Measurements from ENCODE around the gene PROSER2.

PROSER2 gene

GRCh38 chr10:11805792-11806191 lies 17.4 kb upstream of the PROSER2 start:
- no peak for DNase-seq

DNA sequence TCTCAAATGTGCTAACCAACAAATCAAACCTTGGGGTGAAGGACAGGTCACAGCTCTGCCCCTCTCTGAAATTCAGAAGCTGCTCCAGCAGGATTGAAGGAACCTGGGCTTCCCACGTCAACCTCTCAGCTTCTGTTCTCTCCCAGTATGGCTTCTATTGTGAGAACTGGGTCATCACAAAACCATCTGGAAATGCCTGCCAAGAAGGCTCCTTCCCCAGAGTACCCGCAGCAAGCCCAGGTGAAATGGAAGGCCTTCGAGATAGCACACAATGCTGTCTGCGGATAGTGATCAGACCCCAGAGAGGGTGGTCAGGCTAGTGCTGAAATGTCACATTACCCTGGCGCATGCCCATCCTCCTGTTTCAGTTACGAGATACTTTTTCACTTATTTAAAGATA lies 16.4 kb upstream of the PROSER2 start:
- DNase-seq: no peak

DNA sequence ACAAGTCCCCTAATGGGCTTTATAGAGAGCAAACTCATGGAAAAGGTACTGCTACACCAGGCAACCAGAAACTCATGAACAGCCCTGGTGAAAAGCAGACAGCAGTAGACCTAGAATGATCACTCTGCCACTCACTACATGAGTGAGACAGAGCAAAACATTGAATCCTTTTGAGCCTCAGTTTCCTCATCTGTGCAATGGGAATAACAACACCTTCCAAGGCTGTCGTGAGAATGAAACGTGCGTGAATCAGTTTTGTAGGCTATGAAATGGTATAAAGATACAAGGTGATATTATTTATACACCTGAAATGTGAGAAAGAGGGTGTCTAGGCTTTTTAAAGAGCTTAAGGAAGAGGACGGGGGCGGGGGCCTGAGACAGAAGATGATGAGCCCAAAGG lies 14.3 kb upstream of the PROSER2 start:
- no peak for DNase-seq

GRCh38 chr10:11810313-11810766 lies 12.8 kb upstream of the PROSER2 start:
- peak; percentile 2 for DNase-seq

GRCh38 chr10:11810973-11811372 lies 12.2 kb upstream of the PROSER2 start:
- DNase-seq: no peak

- no peak for DNase-seq
These were observed 10.0 kb upstream of the PROSER2 start for GRCh38 chr10:11813177-11813576.

- DNase-seq: peak; percentile 45
These were observed 9.1 kb upstream of the PROSER2 start for GRCh38 chr10:11813855-11814567.

DNA sequence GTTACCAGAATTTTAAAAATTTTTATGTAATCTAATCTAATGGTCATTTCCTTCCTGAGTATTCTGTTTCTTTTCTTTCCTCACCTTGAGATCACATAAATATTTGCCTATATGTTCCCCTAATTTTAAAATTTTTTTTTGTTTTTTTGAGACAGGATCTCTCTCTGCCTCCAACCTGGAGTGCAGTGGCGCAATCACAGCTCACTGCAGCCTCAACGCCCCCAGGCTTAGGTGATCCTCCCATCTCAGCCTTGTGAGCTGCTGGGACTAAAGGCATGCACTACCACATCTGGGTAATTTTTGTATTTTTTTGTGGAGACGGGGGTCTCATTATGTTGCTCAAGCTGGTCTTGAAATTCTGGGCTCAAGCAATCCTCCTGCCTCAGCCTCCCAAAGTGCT lies 4.1 kb upstream of the PROSER2 start:
- DNase-seq: no peak

DNA sequence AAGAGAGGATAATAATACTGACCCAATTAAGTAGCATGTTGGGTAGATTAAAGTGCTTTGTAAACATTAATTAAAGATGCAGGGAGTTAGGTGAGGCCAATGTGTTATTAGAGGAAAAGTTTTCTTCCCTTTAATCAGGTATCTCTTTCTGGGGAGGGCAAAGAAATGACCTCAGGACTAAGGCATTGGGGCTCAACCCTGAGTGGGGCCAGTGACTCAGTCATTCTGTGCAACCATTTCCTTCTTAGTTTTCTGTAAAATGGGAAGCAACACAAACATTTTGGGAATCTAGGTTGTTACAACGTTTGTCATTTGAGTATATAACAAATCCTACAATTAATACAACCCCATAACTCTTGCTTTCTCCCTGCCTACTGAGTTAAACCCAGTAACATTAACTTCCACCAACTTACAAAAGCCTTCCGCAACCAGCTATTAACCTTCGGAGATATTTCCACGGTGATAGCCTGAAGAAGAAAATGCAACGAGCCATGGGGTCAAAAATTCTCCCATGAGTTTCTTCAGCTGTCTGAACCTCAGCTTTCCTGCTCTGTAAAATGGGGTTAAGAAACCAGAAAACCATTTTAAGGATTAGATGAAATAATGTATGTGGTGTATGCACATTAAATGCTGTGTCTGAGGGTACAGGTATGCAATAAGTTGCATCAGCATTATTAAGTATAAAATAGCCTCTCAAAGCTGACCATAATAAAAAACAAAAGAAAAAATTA lies 965 bp upstream of the PROSER2 start:
- no peak for DNase-seq

DNA sequence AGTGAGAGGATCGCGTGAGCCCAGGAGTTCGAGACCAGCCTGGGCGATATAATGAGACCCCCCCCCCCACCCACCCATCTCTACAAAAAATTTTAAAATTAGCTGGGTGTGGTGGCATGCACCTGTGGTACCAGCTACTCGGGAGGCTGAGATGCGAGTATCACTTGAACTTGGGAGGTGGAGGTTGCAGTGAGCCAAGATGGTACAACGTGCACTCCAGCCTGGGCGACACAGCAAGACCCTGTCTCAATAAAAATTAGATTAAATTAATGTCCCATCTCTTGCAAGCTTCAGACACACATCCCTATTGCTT lies 391 bp upstream of the PROSER2 start:
- no peak for DNase-seq

DNA sequence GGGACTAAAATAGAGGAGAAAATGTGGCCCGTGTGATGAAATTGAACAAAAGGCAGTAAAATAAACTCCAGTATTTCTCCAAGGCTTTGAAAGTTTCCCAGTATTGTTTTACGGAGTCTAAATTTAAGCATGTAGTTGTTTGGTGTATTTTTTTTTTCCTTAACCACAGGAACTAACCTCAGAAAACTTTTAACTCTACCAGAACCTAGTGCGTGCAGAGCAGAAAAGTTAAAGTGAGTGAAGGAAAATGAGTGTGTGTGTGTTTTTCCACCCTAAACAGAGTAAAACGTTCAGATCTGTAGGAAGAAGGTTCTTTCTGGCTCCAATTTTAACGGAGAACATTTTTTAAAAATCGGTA lies 812 bp downstream of the PROSER2 start:
- no peak for DNase-seq

- no peak for DNase-seq
These were observed 1.2 kb downstream of the PROSER2 start for GRCh38 chr10:11824376-11824775.

DNA sequence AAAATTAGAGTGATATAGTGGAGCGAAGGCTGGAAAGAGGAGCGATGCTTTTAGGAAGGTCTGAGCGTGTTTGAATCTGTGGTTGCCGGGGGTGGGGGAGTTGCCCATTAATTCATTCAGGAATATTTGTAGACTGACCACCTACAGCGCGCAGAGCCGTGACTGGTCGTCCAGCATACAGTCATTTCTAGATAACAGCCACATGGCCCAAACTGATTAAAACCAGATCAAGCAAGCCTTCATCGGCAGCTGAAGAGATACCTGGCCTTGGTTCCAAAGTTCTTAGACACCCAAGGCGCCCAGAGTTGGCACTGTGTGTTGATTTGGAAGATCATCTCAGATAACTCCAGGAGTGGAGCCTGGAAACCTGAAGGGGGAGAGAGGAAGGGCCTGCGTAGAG lies 1.7 kb downstream of the PROSER2 start:
- DNase-seq: no peak

- no peak for DNase-seq
These were observed 2.7 kb downstream of the PROSER2 start for GRCh38 chr10:11825796-11826414.

GRCh38 chr10:11827006-11827405 lies 3.9 kb downstream of the PROSER2 start:
- no peak for DNase-seq

GRCh38 chr10:11827414-11827813 lies 4.3 kb downstream of the PROSER2 start:
- no peak for DNase-seq

DNA sequence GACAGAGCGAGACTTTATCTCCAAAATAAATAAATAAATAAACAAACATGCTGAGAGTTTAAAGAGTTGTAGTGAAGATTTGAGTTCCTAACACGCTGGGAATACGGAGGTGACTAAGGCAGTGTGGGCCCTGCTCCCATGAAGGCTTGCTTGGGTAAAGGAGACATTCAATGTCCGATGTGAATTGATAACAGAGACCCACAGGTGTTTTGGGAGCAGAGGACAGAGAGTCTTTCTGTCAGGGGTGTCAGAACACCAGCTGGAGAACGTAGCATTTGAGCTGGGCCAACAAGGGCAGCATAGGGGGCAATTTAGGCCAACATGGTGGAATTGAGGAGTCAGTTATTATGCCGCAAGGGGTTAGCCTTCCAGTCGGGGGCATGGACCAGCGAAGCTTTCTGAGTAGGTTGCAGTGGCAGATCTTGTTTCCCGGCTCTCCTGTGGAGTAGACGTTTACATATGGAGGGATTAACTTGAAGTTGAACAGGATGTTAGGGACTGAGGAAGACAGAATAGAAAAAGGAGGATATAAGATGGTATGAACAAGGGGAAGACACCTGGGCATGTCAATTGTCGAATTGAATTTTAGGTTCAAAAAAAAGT lies 5.6 kb downstream of the PROSER2 start:
- DNase-seq: no peak

- no peak for DNase-seq
These were observed 7.8 kb downstream of the PROSER2 start for GRCh38 chr10:11830836-11831519.

DNA sequence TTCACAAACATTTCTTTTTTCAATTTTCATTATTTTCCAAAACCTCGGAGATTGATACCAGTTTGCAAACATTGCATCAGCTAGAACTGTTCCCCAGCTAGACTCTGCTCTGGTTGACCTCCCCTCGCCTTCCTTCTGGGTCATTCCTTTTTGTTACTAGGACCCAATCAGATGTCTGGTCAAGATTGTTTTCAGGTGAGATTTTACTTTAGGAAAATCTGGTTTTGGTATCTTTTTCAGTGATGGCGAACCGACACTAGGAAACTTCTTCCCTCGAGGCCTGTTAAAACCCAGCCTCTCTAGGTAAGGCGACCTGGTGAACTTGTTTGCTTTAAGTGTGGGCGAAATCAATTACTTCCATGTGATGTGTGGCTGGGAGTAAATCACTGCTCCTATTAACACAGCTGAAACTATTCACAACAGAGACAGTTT lies 8.4 kb downstream of the PROSER2 start:
- no peak for DNase-seq

DNA sequence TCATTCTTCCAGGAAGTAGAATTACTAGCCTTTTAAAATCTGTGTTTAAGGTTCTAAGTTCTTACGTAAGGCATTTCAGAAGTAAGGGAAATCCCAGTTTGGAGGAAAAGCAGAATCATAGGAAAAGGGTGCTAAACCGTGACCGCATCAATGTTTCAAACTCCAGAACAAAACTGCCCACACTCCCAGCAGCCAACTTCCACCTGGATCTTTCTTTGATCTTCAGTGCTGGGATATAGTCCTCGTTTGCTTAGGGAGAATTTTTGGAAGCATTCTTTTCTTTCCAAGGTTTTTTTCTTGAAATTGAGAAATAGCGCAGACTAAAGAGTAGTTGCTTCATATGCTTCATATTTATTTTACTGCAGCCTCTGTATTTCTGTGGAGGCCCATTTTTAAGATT lies 8.9 kb downstream of the PROSER2 start:
- no peak for DNase-seq

- no peak for DNase-seq
These were observed 11.9 kb downstream of the PROSER2 start for GRCh38 chr10:11835061-11835460.

DNA sequence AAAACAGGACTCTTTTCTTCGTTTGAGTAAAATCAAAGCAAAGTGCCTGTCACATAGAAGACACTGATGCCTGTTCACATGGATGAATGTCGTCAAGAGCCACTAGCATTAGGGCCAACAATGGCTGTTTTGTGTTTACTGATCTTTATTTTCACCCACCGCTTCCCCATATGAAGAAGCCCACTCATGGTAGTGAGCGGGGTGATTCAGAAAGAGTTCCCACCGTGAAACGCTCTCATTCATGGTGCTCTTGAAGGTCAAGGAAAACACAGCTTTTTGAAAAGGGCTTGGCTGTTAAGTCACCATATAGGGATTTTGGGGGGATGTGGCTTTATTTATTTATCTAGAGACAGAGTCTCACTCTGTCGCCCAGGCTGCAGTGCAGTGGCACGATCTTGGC lies 12.5 kb downstream of the PROSER2 start:
- DNase-seq: no peak

Measured in HCEC 1CT (cell line).